Kidney (tissue), 14 donors: ENCODE results near the gene IGFLR1. TPM values are rescaled to one million over a fixed set of nuclear protein-coding genes. Genes with fewer than 3 reads are reported as not detected.
A peak's percentile ranks its signal among the peaks of the same experiment; 100 is the strongest.

ENCODE experiments used
- DNase-seq, 5 donors: peaks; one replicate each; pipeline ENCODE4 v3.0.0-alpha.2; 2013 to 2020
- FAIRE-seq: peaks from 2 replicates; lab custom pipeline; 2012; peaks lifted over from hg19 to GRCh38; lab: Jason Lieb, UNC
- H3K27ac ChIP-seq, 2 donors: one replicate each; pipeline ENCODE4 v1.7.0; 2013; ENCODE audit warnings: low read depth in 2 of 2, low read length in 2 of 2, inconsistent platforms in 1 of 2
- H3K27me3 ChIP-seq: one replicate; pipeline ENCODE4 v1.7.1; 2013; ENCODE audit warnings: low read length, inconsistent platforms; ENCODE audit not compliant: control insufficient read depth, insufficient read depth
- H3K36me3 ChIP-seq, 3 donors: one replicate each; pipeline versions ENCODE4 v1.7.0 to v1.7.1; 2013; ENCODE audit warnings: low read length in 3 of 3, control low read depth in 1 of 3, inconsistent platforms in 1 of 3; ENCODE audit not compliant: insufficient read depth in 3 of 3, control insufficient read depth in 2 of 3
- H3K4me1 ChIP-seq, 3 donors: one replicate each; pipeline versions ENCODE4 v1.7.0 to v1.7.1; 2013; ENCODE audit warnings: low read length in 3 of 3, inconsistent platforms in 1 of 3, low read depth in 1 of 3; ENCODE audit not compliant: control insufficient read depth in 2 of 3, insufficient read depth in 2 of 3
- H3K4me3 ChIP-seq, 3 donors: one replicate each; pipeline versions ENCODE4 v1.7.0 to v1.8.1; 2013; ENCODE audit warnings: low read length in 3 of 3, control low read depth in 1 of 3, inconsistent platforms in 1 of 3
- H3K9ac ChIP-seq, 3 donors: one replicate each; pipeline versions ENCODE4 v1.7.0 to v1.7.1; 2013; ENCODE audit warnings: low read length in 3 of 3, control low read depth in 1 of 3, inconsistent platforms in 1 of 3
- H3K9me3 ChIP-seq, 3 donors: one replicate each; pipeline versions ENCODE4 v1.7.0 to v1.7.1; 2013; ENCODE audit warnings: low read length in 3 of 3, control low read depth in 1 of 3, inconsistent platforms in 1 of 3; ENCODE audit not compliant: control insufficient read depth in 2 of 3, insufficient read depth in 1 of 3
- intact Hi-C: fragments of 100-400 bp; cut with DNase I; formaldehyde crosslinking; loops from one replicate; pipeline ENCODE4 v1.11.1; 2022
- polyA plus RNA-seq: library from polyadenylated mRNA; stranded (reverse); fragments of 350-450 nt; fragmentation: Illumina TruSeq; extraction: RNeasy Lipid Tissue Mini Kit (QIAGEN cat#74804); gene quantifications from one replicate; pipeline ENCODE4 v1.2.3, GENCODE V29; 2014; ENCODE audit warnings: low read depth, low replicate concordance; ENCODE audit not compliant: insufficient read depth
- total RNA-seq: library from RNA; stranded (reverse); fragmentation: NEBNext Ultra II Directional; extraction: Animal tissue kit (Norgen Biotek cat#: 25700); gene quantifications from one replicate; pipeline ENCODE4 v1.2.1, GENCODE V29; 2021
- TF ChIP-seq, protein P1 (sequence below): IDR thresholded peaks from 3 replicates; pipeline ENCODE4 v1.5.1; 2012; ENCODE audit warnings: mild to moderate bottlenecking, moderate library complexity, borderline replicate concordance; ENCODE audit not compliant: insufficient read depth; ENCODE audit errors: extremely low read depth
- donor health status: control.
- donor health status: control.
- donor health status: control.
- donor health status: control.
- donor health status: control.
- donor health status: DM: yes; HTN: yes; CAD: no.
- donor health status: Normal renal cell carcinoma (clear cell type).

IGFLR1 gene
- total and polyA plus RNA-seq, 2 donors from 2014 or later = 22.3 to 26.0 TPM

DNA sequence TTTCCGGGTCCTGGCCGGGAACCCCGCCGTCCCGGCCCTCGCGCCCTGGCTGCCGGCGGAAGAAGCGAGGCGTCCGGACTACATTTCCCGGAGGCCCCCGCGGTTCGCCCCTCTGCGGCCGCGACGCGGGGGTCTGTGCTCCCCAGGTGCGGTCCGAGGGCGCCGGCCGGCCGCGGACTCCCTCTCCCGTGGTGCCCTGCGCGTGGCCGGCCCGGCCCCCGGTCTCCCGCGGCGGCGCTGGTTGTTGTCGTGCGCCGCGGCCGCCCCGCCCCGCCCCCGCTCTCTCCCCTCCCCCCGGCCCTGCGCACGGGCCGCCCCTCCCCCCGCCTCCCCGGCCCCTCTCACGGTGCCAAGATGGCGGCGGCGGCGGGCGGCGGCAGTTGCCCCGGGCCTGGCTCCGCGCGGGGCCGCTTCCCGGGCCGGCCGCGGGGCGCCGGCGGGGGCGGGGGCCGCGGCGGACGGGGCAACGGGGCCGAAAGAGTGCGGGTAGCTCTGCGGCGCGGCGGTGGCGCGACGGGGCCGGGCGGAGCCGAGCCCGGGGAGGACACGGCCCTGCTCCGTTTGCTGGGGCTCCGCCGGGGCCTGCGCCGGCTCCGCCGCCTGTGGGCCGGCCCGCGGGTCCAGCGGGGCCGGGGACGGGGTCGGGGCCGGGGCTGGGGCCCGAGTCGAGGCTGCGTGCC lies 24.4 kb downstream of the IGFLR1 start, which contains the start of gene KMT2B:
Gene KMT2B (plus strand): TSS at position 339 of the 680 bp plus-strand sequence. CDS start 16 bp downstream, at position 355.
- FAIRE-seq (no peak), DNase-seq (peak in 4 of 5 donors; percentile 97 to 98 (median 98))
- no peaks in the 10 kb centered on the region for H3K27me3 ChIP-seq
- no peaks in the 10 kb centered on the region for H3K9me3 ChIP-seq
- H3K36me3 ChIP-seq = peaks cover 0 to 18% (median 9%) of the 10 kb centered on the region in 3 donors
- intact Hi-C loops = no loop called here
- peak within 1 kb of the TSS; percentile 79 to 84 for H3K27ac ChIP-seq
- TF ChIP-seq, protein P1, sequence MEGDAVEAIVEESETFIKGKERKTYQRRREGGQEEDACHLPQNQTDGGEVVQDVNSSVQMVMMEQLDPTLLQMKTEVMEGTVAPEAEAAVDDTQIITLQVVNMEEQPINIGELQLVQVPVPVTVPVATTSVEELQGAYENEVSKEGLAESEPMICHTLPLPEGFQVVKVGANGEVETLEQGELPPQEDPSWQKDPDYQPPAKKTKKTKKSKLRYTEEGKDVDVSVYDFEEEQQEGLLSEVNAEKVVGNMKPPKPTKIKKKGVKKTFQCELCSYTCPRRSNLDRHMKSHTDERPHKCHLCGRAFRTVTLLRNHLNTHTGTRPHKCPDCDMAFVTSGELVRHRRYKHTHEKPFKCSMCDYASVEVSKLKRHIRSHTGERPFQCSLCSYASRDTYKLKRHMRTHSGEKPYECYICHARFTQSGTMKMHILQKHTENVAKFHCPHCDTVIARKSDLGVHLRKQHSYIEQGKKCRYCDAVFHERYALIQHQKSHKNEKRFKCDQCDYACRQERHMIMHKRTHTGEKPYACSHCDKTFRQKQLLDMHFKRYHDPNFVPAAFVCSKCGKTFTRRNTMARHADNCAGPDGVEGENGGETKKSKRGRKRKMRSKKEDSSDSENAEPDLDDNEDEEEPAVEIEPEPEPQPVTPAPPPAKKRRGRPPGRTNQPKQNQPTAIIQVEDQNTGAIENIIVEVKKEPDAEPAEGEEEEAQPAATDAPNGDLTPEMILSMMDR = peak; percentile 8
- peak within 1 kb of the TSS; percentile 72 to 87 (median 81) for H3K4me3 ChIP-seq
- H3K4me1 ChIP-seq = peaks cover 0 to 15% (median 0%) of the 10 kb centered on the region in 3 donors
- H3K9ac ChIP-seq = peak within 1 kb of the TSS; percentile 38 to 85 (median 68)

DNA sequence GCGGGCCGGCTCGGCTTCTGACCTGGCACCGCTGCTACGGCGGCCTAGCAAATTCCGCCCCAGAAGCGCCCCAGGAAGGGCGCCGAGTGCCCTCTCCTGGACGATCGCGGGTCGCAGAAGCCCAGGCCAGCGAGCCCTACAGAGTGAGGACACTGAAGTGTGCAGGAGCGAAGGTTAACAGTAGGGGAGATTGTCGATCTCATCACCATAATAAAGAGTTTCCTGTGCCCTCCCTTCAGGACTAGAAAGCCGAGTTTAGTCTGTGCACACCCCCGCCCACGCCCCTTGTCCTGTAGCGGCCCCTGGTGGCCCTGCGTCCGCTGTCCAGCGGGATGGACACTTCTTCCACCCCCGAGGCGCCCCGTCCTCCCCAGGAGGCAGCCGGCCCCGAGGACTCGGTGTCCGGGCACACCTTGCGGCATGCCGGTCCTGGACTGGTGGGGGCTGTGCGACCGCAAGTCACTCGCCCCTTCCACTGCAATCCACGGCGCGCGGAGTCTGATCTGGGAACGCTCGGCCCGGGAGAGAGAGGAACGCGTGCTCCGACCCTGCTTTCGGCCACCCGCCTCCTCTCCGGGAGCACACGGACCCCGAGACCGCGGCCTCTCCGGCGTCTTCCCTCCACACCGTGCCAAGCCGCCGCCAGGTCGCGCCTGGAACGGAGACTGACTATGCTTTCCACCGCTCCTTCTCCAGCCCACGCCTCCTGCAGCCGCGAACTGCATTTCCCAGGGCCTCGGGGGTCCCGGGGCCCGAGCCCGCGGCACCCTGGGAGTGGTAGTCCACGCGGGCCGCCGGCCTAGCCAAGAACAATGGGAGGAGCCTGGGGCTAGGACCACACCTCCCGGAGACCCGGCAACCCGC lies 25.2 kb downstream of the IGFLR1 start:
- TF ChIP-seq, protein P1 = peak; percentile 74
- H3K27ac ChIP-seq = peak overlapping the region; percentile 79 to 84
- H3K27me3 ChIP-seq = no peaks in the 10 kb centered on the region
- DNase-seq = peak; percentile 89 to 99 (median 93)
- intact Hi-C loops = no loop called here
- no peak for FAIRE-seq
- no peaks in the 10 kb centered on the region for H3K9me3 ChIP-seq
- H3K36me3 ChIP-seq = peaks cover 0 to 12% (median 2%) of the 10 kb centered on the region in 3 donors
- H3K4me1 ChIP-seq = peaks cover 0 to 15% (median 0%) of the 10 kb centered on the region in 3 donors
- peak overlapping the region; percentile 72 to 87 (median 76) for H3K4me3 ChIP-seq
- peak overlapping the region; percentile 38 to 71 (median 68) for H3K9ac ChIP-seq

DNA sequence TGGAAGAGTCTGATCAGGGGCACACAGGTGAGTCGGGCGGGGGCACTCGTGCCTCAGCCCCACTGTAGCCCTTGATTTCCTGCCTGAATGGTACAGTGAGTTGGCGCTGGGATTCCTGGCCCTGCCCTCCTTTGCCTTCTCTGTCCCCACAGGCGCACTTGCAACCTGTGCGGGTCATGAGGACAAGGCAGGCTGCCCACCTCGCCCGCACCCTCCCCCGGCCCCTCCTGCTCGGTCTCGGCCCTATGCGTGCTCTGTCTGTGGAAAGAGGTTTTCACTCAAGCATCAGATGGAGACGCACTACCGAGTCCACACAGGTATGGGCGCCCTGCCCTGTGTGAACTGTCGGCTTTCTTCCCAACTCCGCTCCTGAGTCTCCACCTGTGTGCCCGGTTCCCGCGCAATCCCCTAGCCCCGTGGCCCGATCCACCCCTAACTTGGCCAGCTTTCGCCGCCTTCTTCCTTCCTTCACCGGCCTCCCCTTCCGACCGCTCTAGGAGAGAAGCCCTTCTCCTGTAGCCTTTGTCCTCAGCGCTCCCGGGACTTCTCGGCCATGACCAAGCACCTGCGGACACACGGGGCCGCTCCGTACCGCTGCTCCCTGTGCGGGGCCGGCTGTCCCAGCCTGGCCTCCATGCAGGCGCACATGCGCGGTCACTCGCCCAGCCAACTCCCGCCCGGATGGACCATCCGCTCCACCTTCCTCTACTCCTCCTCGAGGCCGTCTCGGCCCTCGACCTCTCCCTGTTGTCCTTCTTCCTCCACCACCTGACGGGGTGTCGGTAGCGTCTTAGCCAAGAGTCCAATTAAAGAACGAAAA lies 26.1 kb downstream of the IGFLR1 start:
- FAIRE-seq = no peak
- Histone ChIP-seq H3K9me3 (no peaks in the 10 kb centered on the region), H3K36me3 (peaks cover 0 to 5% (median 0%) of the 10 kb centered on the region in 3 donors), H3K4me1 (peaks cover 0 to 15% (median 0%) of the 10 kb centered on the region in 3 donors), H3K4me3 (peak overlapping the region; percentile 54 to 87 (median 67)), H3K27me3 (no peaks in the 10 kb centered on the region), H3K27ac (peak overlapping the region; percentile 79 to 84), H3K9ac (peak overlapping the region; percentile 15 to 80 (median 68))
- DNase-seq = peak in 4 of 5 donors; percentile 29 to 90 (median 70)
- TF ChIP-seq, protein P1 = no peak
- intact Hi-C loops = no loop called here
